Endodermal cell (in vitro differentiated cells): Measurements from ENCODE around the gene FAAP20. TPM values are rescaled to one million over a fixed set of nuclear protein-coding genes. Genes with fewer than 3 reads are reported as not detected.
"Not testable (repeated sequence)": the region's sequence is repeated elsewhere in the genome, so short reads cannot be mapped to it uniquely, and the experiment has no call there.

ENCODE experiments used
- DNase-seq: peaks from one replicate; pipeline ENCODE4 v3.0.0-alpha.2; 2017
- H3K27ac ChIP-seq: 2 replicates; pipeline ENCODE4 v1.5.1; 2013; ENCODE audit warnings: mild to moderate bottlenecking, low read depth, low read length, moderate library complexity
- H3K27me3 ChIP-seq: 2 replicates; pipeline ENCODE4 v1.6.1; 2013; ENCODE audit warnings: mild to moderate bottlenecking, low read length, moderate library complexity; ENCODE audit not compliant: insufficient read depth, control insufficient read depth, poor library complexity, severe bottlenecking
- H3K36me3 ChIP-seq: 2 replicates; pipeline ENCODE4 v1.7.0; 2013; ENCODE audit warnings: mild to moderate bottlenecking, low read length, moderate library complexity; ENCODE audit not compliant: control insufficient read depth, insufficient read depth
- H3K4me1 ChIP-seq: one replicate; pipeline ENCODE4 v1.7.0; 2013; ENCODE audit warnings: low read length; ENCODE audit not compliant: control insufficient read depth, insufficient read depth
- H3K4me3 ChIP-seq: 2 replicates; pipeline ENCODE4 v1.5.1; 2013; ENCODE audit warnings: mild to moderate bottlenecking, low read length, moderate library complexity
- H3K9ac ChIP-seq: 2 replicates; pipeline ENCODE4 v1.6.1; 2013; ENCODE audit warnings: mild to moderate bottlenecking, low read length, moderate library complexity; ENCODE audit not compliant: poor library complexity, severe bottlenecking; ENCODE audit errors: extremely low read depth
- H3K9me3 ChIP-seq: 2 replicates; pipeline ENCODE4 v1.6.1; 2013; ENCODE audit warnings: mild to moderate bottlenecking, low read length, moderate library complexity; ENCODE audit not compliant: control insufficient read depth
- H3K27ac Mint-ChIP-seq: 2 replicates; pipeline ENCODE4 v1.8.0; 2020; ENCODE audit warnings: mixed read lengths
- H3K27me3 Mint-ChIP-seq: 2 replicates; pipeline ENCODE4 v1.8.0; 2021; ENCODE audit warnings: mild to moderate bottlenecking, mixed read lengths; ENCODE audit not compliant: insufficient read depth
- H3K36me3 Mint-ChIP-seq: 2 replicates; pipeline ENCODE4 v1.8.0; 2020; ENCODE audit warnings: low read depth, mixed read lengths
- H3K4me1 Mint-ChIP-seq: 2 replicates; pipeline ENCODE4 v1.8.0; 2020; ENCODE audit warnings: mixed read lengths
- H3K4me3 Mint-ChIP-seq: 2 replicates; pipeline ENCODE4 v1.8.0; 2020; ENCODE audit warnings: mild to moderate bottlenecking, moderate library complexity, mixed read lengths
- H3K9me3 Mint-ChIP-seq: 2 replicates; pipeline ENCODE4 v1.8.0; 2020; ENCODE audit warnings: mild to moderate bottlenecking, mixed read lengths
- WGBS, 2 experiments: methylation state at CpG; one replicate each; pipeline versions ENCODE4 v1.1.5 to v1.1.7; 2013; ENCODE audit warnings: missing lambda C conversion rate in 2 of 2, mixed read lengths in 1 of 2; ENCODE audit not compliant: insufficient coverage in 1 of 2, insufficient read length in 1 of 2; 5-methylcytosine and 5-hydroxymethylcytosine counted together
- total RNA-seq, 2 donors: library from RNA; stranded (reverse); fragmentation: NEBNext Ultra II Directional in 1 of 2; extraction: Animal tissue kit (Norgen Biotek cat#: 25700) in 1 of 2; gene quantifications; 2 replicates in 1 of 2; 3 replicates in 1 of 2; pipeline ENCODE4 v1.2.1, GENCODE V29; 2021
- TF ChIP-seq, protein P1 (sequence below): fragments of 200-600 bp; sonication (generic); conservative IDR thresholded peaks from 2 replicates; pipeline ENCODE4 v1.5.0; 2021; ENCODE audit warnings: antibody characterized with exemption, mild to moderate bottlenecking

The FAAP20 gene
- total RNA-seq, 2 donors from 2014 or later, result 126 to 154 TPM

- DNase-seq, result no peak
- WGBS, 2 experiments, result 92 to 96% methylated on average over 9 to 14 of the region's 14 CpGs
- Histone ChIP-seq H3K9ac (no peak overlapping the region), H3K27ac (no peak overlapping the region), H3K36me3 (peaks cover 20% of the 10 kb centered on the region), H3K27me3 (no peaks in the 10 kb centered on the region), H3K4me3 (no peak overlapping the region), H3K9me3 (no peaks in the 10 kb centered on the region), H3K4me1 (no peaks in the 10 kb centered on the region)
- Mint-ChIP-seq H3K4me1 (no peaks in the 10 kb centered on the region), H3K27me3 (no peaks in the 10 kb centered on the region), H3K27ac (no peak overlapping the region), H3K4me3 (no peak overlapping the region), H3K9me3 (no peaks in the 10 kb centered on the region), H3K36me3 (peaks cover 26% of the 10 kb centered on the region)
- TF ChIP-seq, protein P1, sequence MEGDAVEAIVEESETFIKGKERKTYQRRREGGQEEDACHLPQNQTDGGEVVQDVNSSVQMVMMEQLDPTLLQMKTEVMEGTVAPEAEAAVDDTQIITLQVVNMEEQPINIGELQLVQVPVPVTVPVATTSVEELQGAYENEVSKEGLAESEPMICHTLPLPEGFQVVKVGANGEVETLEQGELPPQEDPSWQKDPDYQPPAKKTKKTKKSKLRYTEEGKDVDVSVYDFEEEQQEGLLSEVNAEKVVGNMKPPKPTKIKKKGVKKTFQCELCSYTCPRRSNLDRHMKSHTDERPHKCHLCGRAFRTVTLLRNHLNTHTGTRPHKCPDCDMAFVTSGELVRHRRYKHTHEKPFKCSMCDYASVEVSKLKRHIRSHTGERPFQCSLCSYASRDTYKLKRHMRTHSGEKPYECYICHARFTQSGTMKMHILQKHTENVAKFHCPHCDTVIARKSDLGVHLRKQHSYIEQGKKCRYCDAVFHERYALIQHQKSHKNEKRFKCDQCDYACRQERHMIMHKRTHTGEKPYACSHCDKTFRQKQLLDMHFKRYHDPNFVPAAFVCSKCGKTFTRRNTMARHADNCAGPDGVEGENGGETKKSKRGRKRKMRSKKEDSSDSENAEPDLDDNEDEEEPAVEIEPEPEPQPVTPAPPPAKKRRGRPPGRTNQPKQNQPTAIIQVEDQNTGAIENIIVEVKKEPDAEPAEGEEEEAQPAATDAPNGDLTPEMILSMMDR, result no peak
Observed at GRCh38 chr1:2148691-2149090, 45.9 kb downstream of the FAAP20 start.

DNA sequence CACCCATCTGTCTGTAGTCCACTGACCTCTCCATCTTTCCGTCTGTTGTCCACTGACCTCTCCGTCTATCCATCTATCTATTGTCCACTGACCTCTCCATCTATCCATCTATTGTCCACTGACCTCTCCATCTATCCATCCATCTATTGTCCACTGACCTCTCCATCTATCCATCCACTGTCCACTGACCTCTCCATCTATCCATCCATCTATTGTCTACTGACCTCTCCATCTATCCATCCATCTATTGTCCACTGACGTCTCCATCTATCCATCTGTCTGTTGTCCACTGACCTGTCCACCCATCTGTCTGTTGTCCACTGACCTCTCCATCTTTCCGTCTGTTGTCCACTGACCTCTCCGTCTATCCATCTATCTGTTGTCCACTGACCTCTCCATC is 46.7 kb downstream of the FAAP20 start:
- H3K27me3 ChIP-seq, H3K9me3 Mint-ChIP-seq, H3K4me1 ChIP-seq, H3K27me3 Mint-ChIP-seq, H3K9me3 ChIP-seq, H3K4me3 Mint-ChIP-seq, H3K27ac Mint-ChIP-seq, H3K4me3 ChIP-seq, H3K9ac ChIP-seq, H3K27ac ChIP-seq, H3K4me1 Mint-ChIP-seq, DNase-seq: not testable (repeated sequence)
- peaks cover 20% of the 10 kb centered on the region for H3K36me3 ChIP-seq
- H3K36me3 Mint-ChIP-seq, result peaks cover 28% of the 10 kb centered on the region
- WGBS, 2 experiments, result 84 to 92% methylated on average over 3 to 5 of the region's 5 CpGs

DNA sequence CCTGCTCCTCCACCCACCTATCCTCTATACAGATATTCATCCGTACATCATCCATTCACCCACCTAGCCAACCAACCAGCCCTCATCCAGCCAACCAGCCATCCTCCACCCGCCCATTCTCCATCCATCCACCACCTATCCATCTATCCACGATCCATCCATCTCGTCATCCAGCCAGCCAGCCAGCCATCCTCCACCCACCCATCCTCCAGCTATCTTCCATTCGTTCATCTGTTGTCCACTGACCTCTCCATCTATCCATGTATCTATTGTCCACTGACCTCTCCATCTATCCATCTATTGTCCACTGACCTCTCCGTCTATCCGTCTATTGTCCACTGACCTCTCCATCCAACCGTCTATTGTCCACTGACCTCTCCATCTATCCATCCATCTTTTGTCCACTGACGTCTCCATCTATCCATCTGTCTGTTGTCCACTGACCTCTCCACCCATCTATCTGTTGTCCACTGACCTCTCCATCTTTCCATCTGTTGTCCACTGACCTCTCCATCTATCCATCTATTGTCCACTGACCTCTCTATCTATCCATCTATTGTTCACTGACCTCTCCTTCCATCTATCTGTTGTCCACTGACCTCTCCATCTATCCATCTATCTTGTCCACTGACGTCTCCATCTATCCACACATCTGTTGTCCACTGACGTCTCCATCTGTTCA is 47.6 kb downstream of the FAAP20 start:
- H3K4me1 ChIP-seq, result no peaks in the 10 kb centered on the region
- no peak overlapping the region for H3K9ac ChIP-seq
- no peaks in the 10 kb centered on the region for H3K27me3 ChIP-seq
- peaks cover 28% of the 10 kb centered on the region for H3K36me3 Mint-ChIP-seq
- H3K27ac Mint-ChIP-seq, result no peak overlapping the region
- no peaks in the 10 kb centered on the region for H3K27me3 Mint-ChIP-seq
- no peaks in the 10 kb centered on the region for H3K9me3 Mint-ChIP-seq
- H3K4me3 ChIP-seq, result no peak overlapping the region
- 91 to 99% methylated on average over 8 to 11 of the region's 11 CpGs for WGBS, 2 experiments
- peaks cover 20% of the 10 kb centered on the region for H3K36me3 ChIP-seq
- H3K4me3 Mint-ChIP-seq, result no peak overlapping the region
- no peak overlapping the region for H3K27ac ChIP-seq
- H3K4me1 Mint-ChIP-seq, result no peaks in the 10 kb centered on the region
- TF ChIP-seq, protein P1, result no peak
- DNase-seq, result no peak
- no peaks in the 10 kb centered on the region for H3K9me3 ChIP-seq
